WTC11 (cell line): ENCODE results near the gene PARK7.

ENCODE experiments used
- CDX4 ChIP-seq: fragments of 250-450 bp; sonication (Bioruptor Pico); IDR thresholded peaks from 2 replicates; pipeline ENCODE4 v1.9.0; 2021; ENCODE audit warnings: moderate library complexity, mild to moderate bottlenecking, inconsistent platforms, borderline replicate concordance
- CTCF ChIP-seq: fragments of 200-600 bp; IDR thresholded peaks from 2 replicates; pipeline ENCODE4 v1.8.0; 2022; ENCODE audit warnings: antibody characterized with exemption
- GABPB1 ChIP-seq: sonication (generic); formaldehyde crosslinking; IDR thresholded peaks from 2 replicates; pipeline ENCODE4 v1.8.1; 2023; ENCODE audit warnings: mild to moderate bottlenecking, missing genetic modification reagents
- MAX ChIP-seq: sonication (generic); formaldehyde crosslinking; IDR thresholded peaks from 2 replicates; pipeline ENCODE4 v1.8.0; 2022; ENCODE audit warnings: mild to moderate bottlenecking, missing genetic modification reagents
- NR2C2 ChIP-seq: sonication (generic); formaldehyde crosslinking; IDR thresholded peaks from 2 replicates; pipeline ENCODE4 v1.8.0; 2022; ENCODE audit warnings: mild to moderate bottlenecking, missing genetic modification reagents
- USF2 ChIP-seq: sonication (generic); formaldehyde crosslinking; IDR thresholded peaks from 2 replicates; pipeline ENCODE4 v1.8.1; 2023; ENCODE audit warnings: mild to moderate bottlenecking, missing genetic modification reagents, moderate library complexity
- ZBTB21 ChIP-seq: sonication (generic); formaldehyde crosslinking; IDR thresholded peaks from 2 replicates; pipeline ENCODE4 v1.8.1; 2023; ENCODE audit warnings: mild to moderate bottlenecking, missing genetic modification reagents, borderline replicate concordance
- ZNF423 ChIP-seq: fragments of 250-450 bp; sonication (Bioruptor Pico); IDR thresholded peaks from 2 replicates; pipeline ENCODE4 v2.1.2; 2022; ENCODE audit warnings: mild to moderate bottlenecking, moderate library complexity

- no peak for TF ChIP-seq USF2
- no peak for TF ChIP-seq CDX4 (CRISPR knock-in tag)
- TF ChIP-seq GABPB1: no peak
- TF ChIP-seq ZNF423 (CRISPR knock-in tag): no peak
- no peak for TF ChIP-seq CTCF
- no peak for TF ChIP-seq MAX (CRISPR knock-in tag)
- TF ChIP-seq NR2C2 (CRISPR knock-in tag): no peak
- TF ChIP-seq ZBTB21 (CRISPR knock-in tag): no peak
Measured at GRCh38 chr1:8006037-8006963, 44.8 kb downstream of the PARK7 start.
